GOT3 (cell line): ENCODE measurements around the gene NME9.
"Not testable (repeated sequence)": the region's sequence is repeated elsewhere in the genome, so short reads cannot be mapped to it uniquely, and the experiment has no call there.

Source experiments
- DNase-seq: peaks from one replicate; lab custom pipeline; 2025; ENCODE audit warnings: mixed read lengths; lab: John Stamatoyannopoulos, UW

The NME9 gene, protein sequence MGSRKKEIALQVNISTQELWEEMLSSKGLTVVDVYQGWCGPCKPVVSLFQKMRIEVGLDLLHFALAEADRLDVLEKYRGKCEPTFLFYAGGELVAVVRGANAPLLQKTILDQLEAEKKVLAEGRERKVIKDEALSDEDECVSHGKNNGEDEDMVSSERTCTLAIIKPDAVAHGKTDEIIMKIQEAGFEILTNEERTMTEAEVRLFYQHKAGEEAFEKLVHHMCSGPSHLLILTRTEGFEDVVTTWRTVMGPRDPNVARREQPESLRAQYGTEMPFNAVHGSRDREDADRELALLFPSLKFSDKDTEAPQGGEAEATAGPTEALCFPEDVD

GRCh38 chr3:138329127-138329983 is at the start of gene NME9:
TSS of gene NME9 (minus strand) at chr3:138329851. CDS start at chr3:138329335, 516 bp downstream.
- DNase-seq: peak; percentile 48

DNA sequence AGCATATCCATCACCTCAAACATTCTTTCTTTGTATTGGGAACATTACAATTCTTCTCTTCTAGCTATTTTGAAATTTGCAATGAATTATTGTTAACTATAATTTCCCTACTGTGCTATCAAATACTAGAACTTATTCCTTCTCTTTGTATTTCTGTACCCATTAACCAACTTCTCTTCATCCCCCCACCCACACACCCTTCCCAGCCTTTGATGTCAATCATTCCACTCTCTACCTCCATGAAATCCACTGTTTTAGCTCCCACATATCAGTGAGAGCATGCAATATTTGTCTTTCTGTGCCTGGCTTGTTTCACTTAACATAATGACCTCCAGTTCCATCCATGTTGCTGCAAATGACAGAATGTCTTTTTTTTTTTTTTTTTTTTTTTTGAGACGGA is 49.3 kb upstream of the NME9 start:
- DNase-seq: no peak

DNA sequence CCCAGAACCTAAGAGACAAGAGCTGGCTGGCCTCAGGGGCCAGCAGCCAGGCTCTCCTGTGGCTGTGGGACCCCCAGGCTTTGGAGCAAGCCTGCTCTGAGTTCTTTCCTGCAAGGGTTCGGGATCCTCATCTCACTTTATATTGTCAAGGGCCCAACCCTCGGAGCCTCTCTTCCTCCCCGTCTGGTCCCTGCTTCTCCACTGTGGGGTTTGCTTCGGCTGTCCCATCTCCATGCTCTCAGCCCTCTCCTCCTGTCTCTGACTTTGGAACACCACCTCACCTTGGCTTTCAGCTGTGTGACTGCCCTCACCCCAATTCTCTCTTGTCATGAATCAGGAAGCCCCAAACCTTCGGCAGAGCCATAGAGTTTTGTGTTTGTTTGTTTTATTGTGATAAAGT is 48.7 kb upstream of the NME9 start:
- DNase-seq: no peak

GRCh38 chr3:138377804-138378203 is 48.2 kb upstream of the NME9 start:
- DNase-seq: no peak

GRCh38 chr3:138377212-138377611 is 47.6 kb upstream of the NME9 start:
- DNase-seq: not testable (repeated sequence)

GRCh38 chr3:138376663-138377062 is 47.0 kb upstream of the NME9 start:
- DNase-seq: no peak

DNA sequence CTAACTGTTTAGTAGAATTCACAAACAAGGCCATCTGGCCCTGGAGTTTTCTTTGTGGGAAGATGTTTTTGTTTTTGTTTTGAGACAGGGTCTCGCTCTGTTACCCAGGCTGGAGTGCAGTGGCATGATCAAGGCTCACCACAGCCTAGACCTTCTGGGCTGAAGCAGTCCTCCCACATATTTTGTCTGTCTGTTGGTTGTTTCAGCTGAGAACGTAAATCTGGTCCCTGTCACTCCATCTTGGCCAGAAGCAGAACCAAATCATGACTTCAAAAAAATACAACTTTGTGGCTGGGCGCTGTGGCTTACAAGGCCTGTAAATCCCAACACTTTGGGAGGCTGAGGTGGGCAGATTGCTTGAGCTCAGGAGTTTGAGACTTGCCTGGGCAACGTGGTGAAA is 45.8 kb upstream of the NME9 start:
- no peak for DNase-seq

- no peak for DNase-seq
Observed at GRCh38 chr3:138374573-138375134, 45.0 kb upstream of the NME9 start.

GRCh38 chr3:138373736-138374094 is 44.1 kb upstream of the NME9 start:
- DNase-seq: no peak

DNA sequence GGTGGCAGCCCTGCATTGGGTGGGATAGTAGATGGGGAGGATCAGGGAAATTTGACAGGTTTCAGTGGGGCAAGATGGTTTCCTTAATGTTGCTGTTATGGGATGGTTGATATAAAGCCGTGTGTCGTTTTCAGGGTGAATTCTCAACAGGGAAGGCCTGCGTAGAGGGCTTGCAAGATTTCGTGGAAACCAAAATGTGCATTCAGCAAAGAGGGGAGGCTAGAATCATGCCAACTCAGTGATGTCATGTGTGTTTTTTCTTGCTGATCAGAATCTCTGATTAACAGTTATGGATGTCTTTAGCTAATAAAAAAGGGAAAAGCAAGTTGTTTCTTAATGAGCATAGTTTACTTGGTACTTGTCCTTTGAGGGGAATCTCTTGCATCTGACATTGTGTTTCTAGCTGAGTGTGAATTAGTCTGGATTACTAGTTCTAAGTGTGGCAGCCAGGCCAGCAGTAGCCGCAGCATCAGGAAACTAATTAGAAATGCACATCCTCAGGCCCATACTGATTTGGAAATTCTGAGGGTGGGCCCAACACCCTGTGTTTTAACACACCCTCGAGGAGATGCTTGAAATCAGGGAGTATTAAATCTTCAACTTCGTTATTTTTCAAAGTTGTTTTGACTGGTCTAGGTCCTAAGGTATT is 43.6 kb upstream of the NME9 start:
- no peak for DNase-seq

DNA sequence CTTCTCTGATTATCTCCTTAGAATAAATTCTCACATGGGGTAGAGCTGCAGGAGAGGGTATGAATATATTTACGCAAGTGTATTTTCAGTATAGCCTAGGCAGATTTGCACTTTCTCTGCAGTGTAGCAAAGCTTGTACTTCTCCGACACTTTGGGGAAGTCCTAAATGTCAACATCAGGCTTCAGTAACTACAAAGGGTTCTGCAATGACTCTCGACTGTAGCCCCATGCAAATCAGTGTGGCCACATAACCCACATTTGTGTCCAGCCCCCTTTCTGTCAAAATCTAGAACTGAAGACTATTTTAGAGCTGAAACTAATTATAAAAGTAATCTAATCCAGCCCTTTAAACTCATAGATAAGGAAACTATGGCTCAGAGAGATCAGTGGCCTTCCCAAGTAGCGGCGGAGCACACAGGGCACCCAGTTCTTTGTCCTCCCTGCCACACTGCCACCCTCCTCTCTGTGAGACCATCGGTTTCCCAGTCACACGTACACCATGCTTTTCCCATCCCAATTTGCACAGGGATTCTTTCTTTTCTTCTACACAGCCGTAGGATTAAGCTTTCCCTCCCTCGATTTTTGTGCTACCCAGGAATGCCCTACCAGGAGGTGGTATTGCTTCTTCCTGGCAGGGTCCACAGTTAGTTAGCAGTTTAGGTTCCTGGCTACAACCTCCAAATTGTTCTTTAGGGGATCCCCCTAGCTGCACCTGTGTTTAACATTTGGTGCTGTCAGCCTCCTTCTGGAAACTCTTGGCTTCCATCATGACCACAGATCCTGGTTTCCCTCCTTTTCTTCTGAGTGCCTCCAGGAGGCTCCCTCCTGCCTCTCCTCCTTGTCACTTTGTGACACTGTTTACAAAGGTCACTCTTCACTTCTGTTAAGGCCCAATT is 41.7 kb upstream of the NME9 start:
- DNase-seq: no peak

GRCh38 chr3:138370321-138370720 is 40.7 kb upstream of the NME9 start:
- DNase-seq: no peak

DNA sequence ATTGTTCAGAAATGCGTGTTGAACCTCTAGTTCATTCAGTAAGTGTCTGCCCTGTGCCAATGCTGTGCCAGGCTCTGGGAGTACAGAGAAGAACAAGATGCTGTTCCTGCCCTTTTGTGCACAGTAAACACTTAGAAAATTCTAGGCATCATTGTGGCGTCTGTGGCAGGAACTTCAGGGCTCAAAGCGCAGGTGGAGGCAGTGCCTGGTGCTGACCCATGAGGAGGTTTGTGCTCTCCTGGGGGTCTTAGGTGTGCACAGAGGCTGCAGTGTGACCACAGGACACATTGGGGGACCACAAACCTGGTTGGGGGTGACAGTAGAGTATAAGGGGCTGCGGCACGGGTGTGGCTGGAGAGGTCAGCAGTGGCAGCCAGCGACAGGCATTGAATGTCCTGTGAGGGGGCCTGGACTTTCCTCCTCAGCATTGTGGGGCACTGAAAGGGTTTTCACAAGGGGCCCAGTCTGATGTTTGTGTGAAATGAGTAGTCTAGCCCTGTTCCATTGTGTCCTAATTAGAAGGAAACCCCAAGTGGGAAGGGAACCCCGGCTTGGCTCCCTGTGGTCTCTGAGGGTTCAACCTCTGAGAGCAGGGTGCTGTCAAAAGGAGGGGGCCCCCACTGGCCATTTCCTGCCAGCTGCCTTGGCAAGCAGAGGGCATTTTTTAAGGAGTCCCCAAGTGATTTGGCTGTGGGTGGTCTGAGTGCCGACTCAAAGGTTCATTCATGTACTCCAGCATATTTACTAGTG is 39.7 kb upstream of the NME9 start:
- DNase-seq: no peak

DNA sequence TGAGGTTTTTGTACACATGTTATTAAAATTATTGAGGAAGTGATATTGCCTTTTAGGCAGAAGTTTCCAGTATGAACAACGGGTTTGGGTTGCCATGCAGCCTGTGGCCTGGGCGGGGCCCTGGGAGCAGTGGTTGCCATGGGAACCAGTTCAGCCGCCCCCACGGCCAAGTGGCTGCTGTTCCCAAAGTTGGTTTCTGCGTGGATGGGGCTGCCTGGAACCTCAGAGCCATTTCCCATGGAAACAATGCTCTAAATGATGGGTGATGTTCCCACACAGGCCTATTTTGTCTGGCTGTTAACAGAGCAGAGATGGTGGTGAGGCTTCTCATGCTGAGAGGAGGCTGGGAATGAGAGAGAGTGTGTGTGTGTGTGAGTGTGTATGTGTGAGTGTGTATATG is 38.3 kb upstream of the NME9 start:
- no peak for DNase-seq

- no peak for DNase-seq
Observed at GRCh38 chr3:138367326-138367850, 37.7 kb upstream of the NME9 start.

DNA sequence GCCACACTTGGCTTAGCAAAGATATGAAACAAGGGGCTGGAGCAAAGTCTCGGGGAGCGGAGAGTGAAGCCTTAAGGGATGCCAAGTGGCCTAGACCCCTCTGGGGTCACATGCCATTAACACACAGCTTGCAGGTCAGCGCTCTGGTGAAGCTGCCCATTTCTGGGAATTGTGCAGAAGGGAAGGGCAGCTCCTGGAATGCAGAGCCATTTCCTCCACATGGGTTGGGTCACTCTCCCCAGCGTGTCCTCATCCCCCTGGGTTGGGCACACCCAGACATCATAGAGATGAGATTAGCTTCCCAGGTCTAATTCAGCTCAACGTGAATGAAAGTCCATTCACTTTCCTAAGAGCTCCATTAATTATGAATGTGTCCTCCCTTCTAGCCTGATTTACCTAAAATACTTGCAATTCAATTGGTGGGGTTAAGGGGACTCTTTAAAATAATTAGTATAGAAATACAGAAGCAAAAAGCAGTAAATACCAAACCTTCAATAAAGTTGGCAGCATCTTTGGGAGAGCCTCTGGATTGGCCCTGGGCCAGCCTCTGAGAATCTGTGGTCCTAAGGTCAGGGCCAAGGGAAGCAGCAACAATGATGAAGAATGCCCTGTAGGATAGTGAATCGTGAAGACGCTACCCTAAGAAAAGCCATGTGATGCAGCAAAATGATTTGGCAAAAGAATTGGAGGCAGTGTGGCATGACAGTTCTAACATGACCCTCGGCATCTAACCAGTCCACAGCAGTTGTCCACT is 36.5 kb upstream of the NME9 start:
- no peak for DNase-seq

- no peak for DNase-seq
Observed at GRCh38 chr3:138365253-138365555, 35.6 kb upstream of the NME9 start.

DNA sequence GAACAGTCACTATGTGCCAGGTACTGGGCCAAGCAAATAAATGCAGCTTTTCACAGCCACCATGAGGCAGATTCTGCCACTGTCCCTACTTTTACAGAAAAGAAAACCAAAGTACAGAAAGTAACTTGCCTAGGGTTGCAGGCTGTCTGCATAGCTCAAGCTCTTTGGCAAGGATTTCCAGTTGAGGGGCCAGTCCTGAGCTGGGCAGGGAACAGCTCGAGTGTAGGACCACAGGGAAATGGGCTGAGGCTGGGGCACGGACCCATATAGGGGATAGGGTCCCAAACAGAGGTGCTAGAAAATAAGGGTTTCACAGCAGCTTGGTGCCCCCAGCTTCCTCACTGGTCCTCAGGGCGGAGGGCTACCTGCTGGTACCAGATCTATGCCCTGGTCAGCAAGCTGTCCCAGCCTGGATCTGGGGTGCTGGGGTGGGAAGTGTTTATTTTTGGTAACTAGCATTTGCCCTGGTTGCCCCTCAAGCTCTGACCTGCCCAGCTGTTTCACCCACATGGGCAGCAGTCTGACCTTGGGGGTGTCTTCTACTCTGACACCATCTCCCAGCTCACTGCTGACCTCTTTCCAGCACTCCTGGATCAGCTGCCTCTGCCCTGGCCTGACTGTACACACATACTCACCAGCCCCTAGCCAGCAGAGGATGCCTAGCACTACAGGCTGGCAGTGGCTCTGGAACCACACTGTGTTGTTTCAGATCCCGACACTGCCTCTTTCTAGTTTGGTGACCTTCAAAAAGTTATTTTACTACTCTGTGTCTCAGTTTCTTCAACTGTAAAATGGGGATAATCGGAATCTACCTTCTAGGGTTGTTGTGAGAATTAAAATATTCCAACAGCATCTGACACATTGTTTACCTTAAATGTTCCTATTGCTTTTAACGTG is 35.0 kb upstream of the NME9 start:
- no peak for DNase-seq

DNA sequence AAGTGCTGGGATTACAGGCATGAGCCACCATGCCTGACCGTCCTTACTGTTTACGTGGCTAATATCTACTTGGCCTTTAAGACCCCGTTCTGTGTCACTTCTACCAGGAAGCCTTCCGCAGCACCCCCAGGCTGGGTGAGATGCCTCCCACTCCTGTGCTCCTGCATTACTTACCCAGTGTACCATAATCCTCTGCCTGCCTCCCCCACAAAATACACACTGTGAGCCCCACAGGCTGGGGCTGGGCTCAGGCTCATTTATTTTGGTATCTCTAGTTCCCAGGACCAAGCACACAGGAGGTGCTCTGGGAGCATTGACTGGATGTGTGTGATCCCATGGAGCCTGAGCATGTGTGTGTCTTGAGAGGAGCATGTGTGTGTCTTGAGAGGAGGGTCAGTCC is 33.7 kb upstream of the NME9 start:
- DNase-seq: no peak
